HEK293 (cell line): ENCODE measurements around the gene MYL6B.
A peak's percentile ranks its signal among the peaks of the same experiment; 100 is the strongest.

Source experiments
- GLI4 ChIP-seq: fragments of 450-650 bp; formaldehyde crosslinking; IDR thresholded peaks from 2 replicates; pipeline ENCODE4 v1.5.1; 2016; ENCODE audit warnings: missing biosample characterization, missing genetic modification characterization
- KLF16 ChIP-seq: fragments of 450-650 bp; formaldehyde crosslinking; IDR thresholded peaks from 2 replicates; pipeline ENCODE4 v1.5.1; 2017; ENCODE audit warnings: missing biosample characterization, missing genetic modification characterization
- KLF8 ChIP-seq: fragments of 450-650 bp; formaldehyde crosslinking; IDR thresholded peaks from 2 replicates; pipeline ENCODE4 v1.5.1; 2016; ENCODE audit warnings: missing biosample characterization, missing genetic modification characterization
- SETDB1 ChIP-seq: IDR thresholded peaks from one replicate; pipeline ENCODE4 v1.6.1; 2017; ENCODE audit warnings: mild to moderate bottlenecking, low read length, moderate library complexity, mixed read lengths; ENCODE audit not compliant: insufficient read length
- ZBTB21 ChIP-seq: fragments of 450-650 bp; formaldehyde crosslinking; IDR thresholded peaks from 2 replicates; pipeline ENCODE4 v1.5.1; 2017; ENCODE audit warnings: missing biosample characterization, missing genetic modification characterization
- ZBTB48 ChIP-seq: fragments of 450-650 bp; formaldehyde crosslinking; IDR thresholded peaks from 2 replicates; pipeline ENCODE4 v1.5.1; 2016; ENCODE audit warnings: missing biosample characterization, missing genetic modification characterization
- ZNF133 ChIP-seq: fragments of 450-650 bp; formaldehyde crosslinking; IDR thresholded peaks from 2 replicates; pipeline ENCODE4 v1.5.1; 2016; ENCODE audit warnings: missing biosample characterization, missing genetic modification characterization
- ZNF239 ChIP-seq: fragments of 450-650 bp; formaldehyde crosslinking; IDR thresholded peaks from 2 replicates; pipeline ENCODE4 v1.5.1; 2016; ENCODE audit warnings: missing biosample characterization, missing genetic modification characterization
- ZNF324 ChIP-seq: fragments of 450-650 bp; formaldehyde crosslinking; IDR thresholded peaks from 2 replicates; pipeline ENCODE4 v1.5.1; 2016; ENCODE audit warnings: missing biosample characterization, missing genetic modification characterization
- ZNF37A ChIP-seq: fragments of 450-650 bp; IDR thresholded peaks from 2 replicates; pipeline ENCODE4 v1.5.1; 2018; ENCODE audit warnings: missing biosample characterization, missing genetic modification characterization
- ZNF548 ChIP-seq: fragments of 450-650 bp; formaldehyde crosslinking; IDR thresholded peaks from 2 replicates; pipeline ENCODE4 v1.5.1; 2016; ENCODE audit warnings: missing biosample characterization, missing genetic modification characterization
- ZNF585B ChIP-seq: fragments of 450-650 bp; formaldehyde crosslinking; IDR thresholded peaks from 2 replicates; pipeline ENCODE4 v1.5.1; 2016; ENCODE audit warnings: missing biosample characterization, missing genetic modification characterization
- ZNF621 ChIP-seq: fragments of 450-650 bp; formaldehyde crosslinking; IDR thresholded peaks from 2 replicates; pipeline ENCODE4 v1.5.1; 2017; ENCODE audit warnings: missing biosample characterization, missing genetic modification characterization
- ZNF626 ChIP-seq: fragments of 450-650 bp; sonication (Bioruptor Pico); formaldehyde crosslinking; IDR thresholded peaks from 2 replicates; pipeline ENCODE4 v1.5.1; 2018; ENCODE audit warnings: missing biosample characterization, missing genetic modification characterization, inconsistent platforms
- ZNF791 ChIP-seq: fragments of 450-650 bp; formaldehyde crosslinking; IDR thresholded peaks from 2 replicates; pipeline ENCODE4 v1.5.1; 2016; ENCODE audit warnings: missing biosample characterization, missing genetic modification characterization
- ZSCAN30 ChIP-seq: fragments of 450-650 bp; IDR thresholded peaks from 2 replicates; pipeline ENCODE4 v1.5.1; 2018; ENCODE audit warnings: missing biosample characterization, mild to moderate bottlenecking, missing genetic modification characterization, moderate library complexity
- TF ChIP-seq, protein P1 (sequence below): fragments of 450-650 bp; formaldehyde crosslinking; IDR thresholded peaks from 2 replicates; pipeline ENCODE4 v1.5.1; 2017; ENCODE audit warnings: missing biosample characterization, mild to moderate bottlenecking, missing genetic modification characterization, moderate library complexity
- TF ChIP-seq, protein P2 (sequence below): fragments of 450-650 bp; formaldehyde crosslinking; IDR thresholded peaks from 2 replicates; pipeline ENCODE4 v1.5.1; 2016; ENCODE audit warnings: missing biosample characterization, missing genetic modification characterization, borderline replicate concordance
- TF ChIP-seq, protein P3 (sequence below): fragments of 450-650 bp; formaldehyde crosslinking; IDR thresholded peaks from 2 replicates; pipeline ENCODE4 v1.5.1; 2016; ENCODE audit warnings: missing biosample characterization, missing genetic modification characterization
- TF ChIP-seq, protein P4 (sequence below): fragments of 450-650 bp; formaldehyde crosslinking; IDR thresholded peaks from 2 replicates; pipeline ENCODE4 v1.5.1; 2016; ENCODE audit warnings: missing biosample characterization, missing genetic modification characterization, borderline replicate concordance
- TF ChIP-seq, protein P5 (sequence below): fragments of 450-650 bp; formaldehyde crosslinking; IDR thresholded peaks from 2 replicates; pipeline ENCODE4 v1.5.1; 2016; ENCODE audit warnings: missing biosample characterization, missing genetic modification characterization
- TF ChIP-seq, protein P6 (sequence below): fragments of 450-650 bp; IDR thresholded peaks from 2 replicates; pipeline ENCODE4 v1.5.1; 2018; ENCODE audit warnings: missing biosample characterization, missing genetic modification characterization

Gene MYL6B

DNA sequence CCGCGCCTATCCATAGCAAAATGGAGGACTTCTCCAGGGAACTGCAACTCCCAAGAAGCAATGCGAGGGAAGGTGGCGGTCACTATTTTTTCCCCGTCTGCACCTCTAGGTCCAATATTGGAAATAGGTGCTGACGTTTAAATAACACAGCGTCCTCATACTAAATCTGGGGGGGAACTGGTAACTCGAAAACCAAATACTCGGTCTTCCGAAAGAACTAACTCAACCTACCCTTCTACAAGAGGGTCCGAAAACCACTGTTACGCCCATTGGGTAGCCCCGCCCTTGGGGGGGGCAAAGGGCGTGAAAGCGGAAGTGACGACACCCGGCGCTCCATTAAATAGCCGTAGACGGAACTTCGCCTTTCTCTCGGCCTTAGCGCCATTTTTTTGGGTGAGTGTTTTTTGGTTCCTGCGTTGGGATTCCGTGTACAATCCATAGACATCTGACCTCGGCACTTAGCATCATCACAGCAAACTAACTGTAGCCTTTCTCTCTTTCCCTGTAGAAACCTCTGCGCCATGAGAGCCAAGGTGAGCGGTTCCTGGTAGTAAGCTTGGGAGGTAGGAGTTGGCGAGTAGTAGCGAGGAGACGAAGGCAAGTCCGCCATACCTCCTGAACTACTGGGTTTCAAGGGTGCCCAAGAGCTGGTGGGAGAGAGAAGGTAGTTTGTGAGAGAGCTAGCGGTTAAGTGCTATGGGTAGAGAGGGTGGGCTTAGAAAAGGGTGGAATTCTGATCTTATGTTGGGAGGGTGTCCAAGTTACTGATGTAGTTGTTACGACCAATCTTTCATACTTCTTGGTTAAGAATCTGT is 35.9 kb upstream of the MYL6B start, which contains the start of gene RPL41 (continued):
- TF ChIP-seq, protein P1, sequence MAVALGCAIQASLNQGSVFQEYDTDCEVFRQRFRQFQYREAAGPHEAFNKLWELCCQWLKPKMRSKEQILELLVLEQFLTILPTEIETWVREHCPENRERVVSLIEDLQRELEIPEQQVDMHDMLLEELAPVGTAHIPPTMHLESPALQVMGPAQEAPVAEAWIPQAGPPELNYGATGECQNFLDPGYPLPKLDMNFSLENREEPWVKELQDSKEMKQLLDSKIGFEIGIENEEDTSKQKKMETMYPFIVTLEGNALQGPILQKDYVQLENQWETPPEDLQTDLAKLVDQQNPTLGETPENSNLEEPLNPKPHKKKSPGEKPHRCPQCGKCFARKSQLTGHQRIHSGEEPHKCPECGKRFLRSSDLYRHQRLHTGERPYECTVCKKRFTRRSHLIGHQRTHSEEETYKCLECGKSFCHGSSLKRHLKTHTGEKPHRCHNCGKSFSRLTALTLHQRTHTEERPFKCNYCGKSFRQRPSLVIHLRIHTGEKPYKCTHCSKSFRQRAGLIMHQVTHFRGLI (tag by site-specific recombination) = no peak
- TF ChIP-seq ZNF133 (tag by site-specific recombination) (no peak), SETDB1 (no peak), ZNF585B (no peak), ZNF791 (tag by site-specific recombination) (no peak), ZBTB48 (tag by site-specific recombination) (no peak), ZNF626 (no peak), GLI4 (tag by site-specific recombination) (0 out of 2 replicates have a peak, but pooled peaks have one; percentile 81), ZBTB21 (tag by site-specific recombination) (peak; percentile 68), ZNF324 (tag by site-specific recombination) (peak; percentile 59), ZNF548 (tag by site-specific recombination) (no peak), ZNF621 (tag by site-specific recombination) (no peak), ZNF239 (tag by site-specific recombination) (no peak; the same call in 1 of the 2 replicates), ZSCAN30 (peak; percentile 92), ZNF37A (tag by site-specific recombination) (no peak), KLF8 (tag by site-specific recombination) (peak; percentile 93), KLF16 (tag by site-specific recombination) (peak; percentile 68)
- TF ChIP-seq, protein P2, sequence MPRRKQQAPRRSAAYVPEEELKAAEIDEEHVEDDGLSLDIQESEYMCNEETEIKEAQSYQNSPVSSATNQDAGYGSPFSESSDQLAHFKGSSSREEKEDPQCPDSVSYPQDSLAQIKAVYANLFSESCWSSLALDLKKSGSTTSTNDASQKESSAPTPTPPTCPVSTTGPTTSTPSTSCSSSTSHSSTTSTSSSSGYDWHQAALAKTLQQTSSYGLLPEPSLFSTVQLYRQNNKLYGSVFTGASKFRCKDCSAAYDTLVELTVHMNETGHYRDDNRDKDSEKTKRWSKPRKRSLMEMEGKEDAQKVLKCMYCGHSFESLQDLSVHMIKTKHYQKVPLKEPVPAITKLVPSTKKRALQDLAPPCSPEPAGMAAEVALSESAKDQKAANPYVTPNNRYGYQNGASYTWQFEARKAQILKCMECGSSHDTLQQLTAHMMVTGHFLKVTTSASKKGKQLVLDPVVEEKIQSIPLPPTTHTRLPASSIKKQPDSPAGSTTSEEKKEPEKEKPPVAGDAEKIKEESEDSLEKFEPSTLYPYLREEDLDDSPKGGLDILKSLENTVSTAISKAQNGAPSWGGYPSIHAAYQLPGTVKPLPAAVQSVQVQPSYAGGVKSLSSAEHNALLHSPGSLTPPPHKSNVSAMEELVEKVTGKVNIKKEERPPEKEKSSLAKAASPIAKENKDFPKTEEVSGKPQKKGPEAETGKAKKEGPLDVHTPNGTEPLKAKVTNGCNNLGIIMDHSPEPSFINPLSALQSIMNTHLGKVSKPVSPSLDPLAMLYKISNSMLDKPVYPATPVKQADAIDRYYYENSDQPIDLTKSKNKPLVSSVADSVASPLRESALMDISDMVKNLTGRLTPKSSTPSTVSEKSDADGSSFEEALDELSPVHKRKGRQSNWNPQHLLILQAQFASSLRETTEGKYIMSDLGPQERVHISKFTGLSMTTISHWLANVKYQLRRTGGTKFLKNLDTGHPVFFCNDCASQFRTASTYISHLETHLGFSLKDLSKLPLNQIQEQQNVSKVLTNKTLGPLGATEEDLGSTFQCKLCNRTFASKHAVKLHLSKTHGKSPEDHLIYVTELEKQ = no peak; the same call in 1 of the 2 replicates
- TF ChIP-seq, protein P3, sequence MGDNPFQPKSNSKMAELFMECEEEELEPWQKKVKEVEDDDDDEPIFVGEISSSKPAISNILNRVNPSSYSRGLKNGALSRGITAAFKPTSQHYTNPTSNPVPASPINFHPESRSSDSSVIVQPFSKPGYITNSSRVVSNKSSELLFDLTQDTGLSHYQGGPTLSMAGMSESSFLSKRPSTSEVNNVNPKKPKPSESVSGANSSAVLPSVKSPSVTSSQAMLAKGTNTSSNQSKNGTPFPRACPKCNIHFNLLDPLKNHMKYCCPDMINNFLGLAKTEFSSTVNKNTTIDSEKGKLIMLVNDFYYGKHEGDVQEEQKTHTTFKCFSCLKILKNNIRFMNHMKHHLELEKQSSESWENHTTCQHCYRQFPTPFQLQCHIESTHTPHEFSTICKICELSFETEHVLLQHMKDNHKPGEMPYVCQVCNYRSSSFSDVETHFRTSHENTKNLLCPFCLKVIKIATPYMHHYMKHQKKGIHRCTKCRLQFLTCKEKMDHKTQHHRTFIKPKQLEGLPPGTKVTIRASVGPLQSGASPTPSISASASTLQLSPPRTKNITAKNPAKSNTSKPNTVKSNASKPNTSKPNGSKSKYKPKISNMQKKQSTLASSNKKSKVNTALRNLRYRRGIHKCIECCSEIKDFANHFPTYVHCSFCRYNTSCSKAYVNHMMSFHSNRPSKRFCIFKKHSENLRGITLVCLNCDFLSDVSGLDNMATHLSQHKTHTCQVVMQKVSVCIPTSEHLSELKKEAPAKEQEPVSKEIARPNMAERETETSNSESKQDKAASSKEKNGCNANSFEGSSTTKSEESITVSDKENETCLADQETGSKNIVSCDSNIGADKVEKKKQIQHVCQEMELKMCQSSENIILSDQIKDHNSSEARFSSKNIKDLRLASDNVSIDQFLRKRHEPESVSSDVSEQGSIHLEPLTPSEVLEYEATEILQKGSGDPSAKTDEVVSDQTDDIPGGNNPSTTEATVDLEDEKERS (tag by site-specific recombination) = peak; percentile 62
- TF ChIP-seq, protein P4, sequence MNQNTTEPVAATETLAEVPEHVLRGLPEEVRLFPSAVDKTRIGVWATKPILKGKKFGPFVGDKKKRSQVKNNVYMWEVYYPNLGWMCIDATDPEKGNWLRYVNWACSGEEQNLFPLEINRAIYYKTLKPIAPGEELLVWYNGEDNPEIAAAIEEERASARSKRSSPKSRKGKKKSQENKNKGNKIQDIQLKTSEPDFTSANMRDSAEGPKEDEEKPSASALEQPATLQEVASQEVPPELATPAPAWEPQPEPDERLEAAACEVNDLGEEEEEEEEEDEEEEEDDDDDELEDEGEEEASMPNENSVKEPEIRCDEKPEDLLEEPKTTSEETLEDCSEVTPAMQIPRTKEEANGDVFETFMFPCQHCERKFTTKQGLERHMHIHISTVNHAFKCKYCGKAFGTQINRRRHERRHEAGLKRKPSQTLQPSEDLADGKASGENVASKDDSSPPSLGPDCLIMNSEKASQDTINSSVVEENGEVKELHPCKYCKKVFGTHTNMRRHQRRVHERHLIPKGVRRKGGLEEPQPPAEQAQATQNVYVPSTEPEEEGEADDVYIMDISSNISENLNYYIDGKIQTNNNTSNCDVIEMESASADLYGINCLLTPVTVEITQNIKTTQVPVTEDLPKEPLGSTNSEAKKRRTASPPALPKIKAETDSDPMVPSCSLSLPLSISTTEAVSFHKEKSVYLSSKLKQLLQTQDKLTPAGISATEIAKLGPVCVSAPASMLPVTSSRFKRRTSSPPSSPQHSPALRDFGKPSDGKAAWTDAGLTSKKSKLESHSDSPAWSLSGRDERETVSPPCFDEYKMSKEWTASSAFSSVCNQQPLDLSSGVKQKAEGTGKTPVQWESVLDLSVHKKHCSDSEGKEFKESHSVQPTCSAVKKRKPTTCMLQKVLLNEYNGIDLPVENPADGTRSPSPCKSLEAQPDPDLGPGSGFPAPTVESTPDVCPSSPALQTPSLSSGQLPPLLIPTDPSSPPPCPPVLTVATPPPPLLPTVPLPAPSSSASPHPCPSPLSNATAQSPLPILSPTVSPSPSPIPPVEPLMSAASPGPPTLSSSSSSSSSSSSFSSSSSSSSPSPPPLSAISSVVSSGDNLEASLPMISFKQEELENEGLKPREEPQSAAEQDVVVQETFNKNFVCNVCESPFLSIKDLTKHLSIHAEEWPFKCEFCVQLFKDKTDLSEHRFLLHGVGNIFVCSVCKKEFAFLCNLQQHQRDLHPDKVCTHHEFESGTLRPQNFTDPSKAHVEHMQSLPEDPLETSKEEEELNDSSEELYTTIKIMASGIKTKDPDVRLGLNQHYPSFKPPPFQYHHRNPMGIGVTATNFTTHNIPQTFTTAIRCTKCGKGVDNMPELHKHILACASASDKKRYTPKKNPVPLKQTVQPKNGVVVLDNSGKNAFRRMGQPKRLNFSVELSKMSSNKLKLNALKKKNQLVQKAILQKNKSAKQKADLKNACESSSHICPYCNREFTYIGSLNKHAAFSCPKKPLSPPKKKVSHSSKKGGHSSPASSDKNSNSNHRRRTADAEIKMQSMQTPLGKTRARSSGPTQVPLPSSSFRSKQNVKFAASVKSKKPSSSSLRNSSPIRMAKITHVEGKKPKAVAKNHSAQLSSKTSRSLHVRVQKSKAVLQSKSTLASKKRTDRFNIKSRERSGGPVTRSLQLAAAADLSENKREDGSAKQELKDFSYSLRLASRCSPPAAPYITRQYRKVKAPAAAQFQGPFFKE = no peak
- TF ChIP-seq, protein P5, sequence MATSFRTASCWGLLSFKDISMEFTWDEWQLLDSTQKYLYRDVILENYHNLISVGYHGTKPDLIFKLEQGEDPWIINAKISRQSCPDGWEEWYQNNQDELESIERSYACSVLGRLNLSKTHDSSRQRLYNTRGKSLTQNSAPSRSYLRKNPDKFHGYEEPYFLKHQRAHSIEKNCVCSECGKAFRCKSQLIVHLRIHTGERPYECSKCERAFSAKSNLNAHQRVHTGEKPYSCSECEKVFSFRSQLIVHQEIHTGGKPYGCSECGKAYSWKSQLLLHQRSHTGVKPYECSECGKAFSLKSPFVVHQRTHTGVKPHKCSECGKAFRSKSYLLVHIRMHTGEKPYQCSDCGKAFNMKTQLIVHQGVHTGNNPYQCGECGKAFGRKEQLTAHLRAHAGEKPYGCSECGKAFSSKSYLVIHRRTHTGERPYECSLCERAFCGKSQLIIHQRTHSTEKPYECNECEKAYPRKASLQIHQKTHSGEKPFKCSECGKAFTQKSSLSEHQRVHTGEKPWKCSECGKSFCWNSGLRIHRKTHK (tag by site-specific recombination) = no peak
- TF ChIP-seq, protein P6, sequence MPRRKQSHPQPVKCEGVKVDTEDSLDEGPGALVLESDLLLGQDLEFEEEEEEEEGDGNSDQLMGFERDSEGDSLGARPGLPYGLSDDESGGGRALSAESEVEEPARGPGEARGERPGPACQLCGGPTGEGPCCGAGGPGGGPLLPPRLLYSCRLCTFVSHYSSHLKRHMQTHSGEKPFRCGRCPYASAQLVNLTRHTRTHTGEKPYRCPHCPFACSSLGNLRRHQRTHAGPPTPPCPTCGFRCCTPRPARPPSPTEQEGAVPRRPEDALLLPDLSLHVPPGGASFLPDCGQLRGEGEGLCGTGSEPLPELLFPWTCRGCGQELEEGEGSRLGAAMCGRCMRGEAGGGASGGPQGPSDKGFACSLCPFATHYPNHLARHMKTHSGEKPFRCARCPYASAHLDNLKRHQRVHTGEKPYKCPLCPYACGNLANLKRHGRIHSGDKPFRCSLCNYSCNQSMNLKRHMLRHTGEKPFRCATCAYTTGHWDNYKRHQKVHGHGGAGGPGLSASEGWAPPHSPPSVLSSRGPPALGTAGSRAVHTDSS = 0 out of 2 replicates have a peak, but pooled peaks have one; percentile 40
